Sigmoid colon (tissue), 7 donors: Measurements from ENCODE around the gene VRK2. TPM values are rescaled to one million over a fixed set of nuclear protein-coding genes. Genes with fewer than 3 reads are reported as not detected.

Source experiments
- DNase-seq: peaks from one replicate; pipeline ENCODE4 v3.0.0-alpha.2; 2019
- H3K27ac ChIP-seq, 4 donors: fragments of 200-600 bp; sonication (generic); one replicate each; pipeline ENCODE4 v1.5.1; 2016 to 2019; ENCODE audit warnings: mild to moderate bottlenecking in 1 of 4
- H3K27me3 ChIP-seq, 3 donors: fragments of 200-600 bp; sonication (generic); one replicate each; pipeline ENCODE4 v1.5.1; 2019; ENCODE audit warnings: mild to moderate bottlenecking in 1 of 3
- H3K36me3 ChIP-seq, 4 donors: fragments of 200-600 bp; sonication (generic); one replicate each; pipeline ENCODE4 v1.5.1; 2016 to 2019
- H3K4me1 ChIP-seq, 4 donors: fragments of 200-600 bp; sonication (generic); one replicate each; pipeline ENCODE4 v1.5.1; 2017 to 2019
- H3K4me3 ChIP-seq, 4 donors: fragments of 200-600 bp; sonication (generic); one replicate each; pipeline ENCODE4 v1.5.1; 2017 to 2019; ENCODE audit warnings: mild to moderate bottlenecking in 2 of 4, moderate library complexity in 1 of 4
- H3K9me3 ChIP-seq, 4 donors: fragments of 200-600 bp in 3 of 4; sonication (generic) in 3 of 4; one replicate each; pipeline versions ENCODE4 v1.5.1 to v1.6.1; 2013 to 2019
- CTCF ChIP-seq, 4 experiments: fragments of 450-650 bp in 3 of 4; fragments of 200-600 bp in 1 of 4; IDR thresholded peaks; one replicate each; pipeline ENCODE4 v1.5.1; 2016 to 2019; ENCODE audit warnings: antibody characterized with exemption in 4 of 4, mild to moderate bottlenecking in 3 of 4, moderate library complexity in 2 of 4
- EP300 ChIP-seq, 4 donors: sonication (generic); formaldehyde crosslinking; IDR thresholded peaks; one replicate each; pipeline ENCODE4 v1.6.1; 2017; ENCODE audit warnings: antibody characterized with exemption in 4 of 4
- POLR2A ChIP-seq, 2 donors: fragments of 450-650 bp; IDR thresholded peaks; one replicate each; pipeline ENCODE4 v1.6.1; 2016; ENCODE audit warnings: antibody characterized with exemption in 2 of 2, mild to moderate bottlenecking in 2 of 2, moderate library complexity in 2 of 2
- POLR2AphosphoS5 ChIP-seq, 4 donors: sonication (generic); formaldehyde crosslinking; IDR thresholded peaks; one replicate each; pipeline ENCODE4 v1.6.1; 2017; ENCODE audit warnings: antibody characterized with exemption in 4 of 4
- WGBS, 2 donors: extraction: QIAGEN DNeasy Blood & Tissue Kit; methylation state at CpG; one replicate each; pipeline ENCODE4 v1.1.7; 2013; 5-methylcytosine and 5-hydroxymethylcytosine counted together
- intact Hi-C: fragments of 100-400 bp; cut with DNase I; formaldehyde crosslinking; loops from one replicate; pipeline ENCODE4 v1.15.1; 2023
- polyA plus RNA-seq, 3 donors: library from polyadenylated mRNA; stranded (reverse); fragments of 200-250 nt; gene quantifications; one replicate each; pipeline ENCODE4 v1.2.3, GENCODE V29; 2013
- total RNA-seq, 4 donors: library from RNA; depleted of rRNA; stranded (reverse); fragments of >200 nt; gene quantifications; one replicate each; pipeline ENCODE4 v1.1.0, GENCODE V29; 2016
- donor health status: healthy with polysubstance abuse.
- donor health status: Bipolar disorder and iron deficiency.
- donor health status: healthy.

VRK2 gene
- total and polyA plus RNA-seq, 7 donors = 6.6 to 32.8 (median 22.7) TPM

- TF ChIP-seq POLR2AphosphoS5 (IDR thresholded peaks at IDR 0.05) (no peak), CTCF (IDR thresholded peaks at IDR 0.05) (no peak), EP300 (IDR thresholded peaks at IDR 0.05) (no peak), POLR2A (IDR thresholded peaks at IDR 0.05) (no peak)
- no peak overlapping the region for H3K27ac ChIP-seq
- H3K4me1 ChIP-seq = no peaks in the 10 kb centered on the region
- H3K36me3 ChIP-seq = no peaks in the 10 kb centered on the region
- 38 to 51% methylated on average over 1 of the region's 1 CpG for WGBS, 2 donors
- no peak overlapping the region for H3K4me3 ChIP-seq
- intact Hi-C loops = no loop called here
- H3K9me3 ChIP-seq = no peaks in the 10 kb centered on the region
- no peak for DNase-seq
- H3K27me3 ChIP-seq = no peaks in the 10 kb centered on the region
Observed at GRCh38 chr2:58019229-58019628, 27.4 kb upstream of the VRK2 start.

- H3K27ac ChIP-seq = no peak overlapping the region
- H3K4me3 ChIP-seq = no peak overlapping the region
- WGBS, 2 donors = 82 to 83% methylated on average over 2 of the region's 2 CpGs
- no peak for DNase-seq
- intact Hi-C loops = no loop called here
- no peak for TF ChIP-seq POLR2A (IDR thresholded peaks at IDR 0.05)
- no peak for TF ChIP-seq EP300 (IDR thresholded peaks at IDR 0.05)
- no peak for TF ChIP-seq CTCF (IDR thresholded peaks at IDR 0.05)
- TF ChIP-seq POLR2AphosphoS5 (IDR thresholded peaks at IDR 0.05) = no peak
- no peaks in the 10 kb centered on the region for H3K36me3 ChIP-seq
- H3K9me3 ChIP-seq = no peaks in the 10 kb centered on the region
- no peaks in the 10 kb centered on the region for H3K27me3 ChIP-seq
- no peaks in the 10 kb centered on the region for H3K4me1 ChIP-seq
Observed at GRCh38 chr2:58025150-58025933, 21.3 kb upstream of the VRK2 start.

GRCh38 chr2:58027029-58027428, 19.6 kb upstream of the VRK2 start:
- DNase-seq = no peak
- no peak overlapping the region for H3K4me3 ChIP-seq
- no peak for TF ChIP-seq POLR2AphosphoS5 (IDR thresholded peaks at IDR 0.05)
- no peak for TF ChIP-seq CTCF (IDR thresholded peaks at IDR 0.05)
- no peak for TF ChIP-seq POLR2A (IDR thresholded peaks at IDR 0.05)
- TF ChIP-seq EP300 (IDR thresholded peaks at IDR 0.05) = no peak
- H3K27me3 ChIP-seq = no peaks in the 10 kb centered on the region
- no peaks in the 10 kb centered on the region for H3K4me1 ChIP-seq
- H3K9me3 ChIP-seq = no peaks in the 10 kb centered on the region
- no peaks in the 10 kb centered on the region for H3K36me3 ChIP-seq
- no peak overlapping the region for H3K27ac ChIP-seq
- intact Hi-C loops = no loop called here

GRCh38 chr2:58030771-58031170, 15.8 kb upstream of the VRK2 start:
- no peaks in the 10 kb centered on the region for H3K9me3 ChIP-seq
- H3K36me3 ChIP-seq = no peaks in the 10 kb centered on the region
- no peak for DNase-seq
- H3K27me3 ChIP-seq = no peaks in the 10 kb centered on the region
- no peaks in the 10 kb centered on the region for H3K4me1 ChIP-seq
- intact Hi-C loops = no loop called here
- TF ChIP-seq CTCF (IDR thresholded peaks at IDR 0.05) = no peak
- H3K4me3 ChIP-seq = no peak overlapping the region
- no peak overlapping the region for H3K27ac ChIP-seq
- WGBS, 2 donors = 85 to 95% methylated on average over 1 of the region's 1 CpG
